HepG2 (cell line): Measurements from ENCODE around the gene SPHK1. TPM values are rescaled to one million over a fixed set of nuclear protein-coding genes. Genes with fewer than 3 reads are reported as not detected.

Source experiments
- ARNTL ChIP-seq: sonication (generic); formaldehyde crosslinking; IDR thresholded peaks from 2 replicates; pipeline ENCODE4 v1.4.0; 2020; ENCODE audit warnings: mild to moderate bottlenecking, missing genetic modification reagents
- CCDC6 ChIP-seq: sonication (generic); formaldehyde crosslinking; IDR thresholded peaks from 2 replicates; pipeline ENCODE4 v1.8.1; 2022; ENCODE audit warnings: mild to moderate bottlenecking, missing genetic modification reagents, moderate library complexity
- HOXA7 ChIP-seq: sonication (generic); formaldehyde crosslinking; IDR thresholded peaks from 2 replicates; pipeline ENCODE4 v1.8.1; 2022; ENCODE audit warnings: mild to moderate bottlenecking, missing genetic modification reagents, moderate library complexity
- JUN ChIP-seq: sonication (generic); formaldehyde crosslinking; IDR thresholded peaks from 2 replicates; pipeline ENCODE4 v1.4.0; 2020; ENCODE audit warnings: mild to moderate bottlenecking, missing genetic modification reagents
- KDM5A ChIP-seq: fragments of 200-600 bp; sonication (generic); IDR thresholded peaks from 2 replicates; pipeline ENCODE4 v1.7.0; 2018; ENCODE audit warnings: antibody characterized with exemption, mild to moderate bottlenecking, low read length, borderline replicate concordance
- LCORL ChIP-seq, 2 experiments: fragments of 450-650 bp in 1 of 2; sonication (generic) in 1 of 2; formaldehyde crosslinking in 1 of 2; IDR thresholded peaks; 2 replicates each; pipeline versions ENCODE4 v1.5.0 to v1.6.1; 2017 to 2020; ENCODE audit warnings: antibody characterized with exemption in 1 of 2, missing genetic modification reagents in 1 of 2
- SPEN ChIP-seq: sonication (generic); formaldehyde crosslinking; IDR thresholded peaks from 2 replicates; pipeline ENCODE4 v1.5.1; 2020; ENCODE audit warnings: low read depth, mild to moderate bottlenecking, missing genetic modification reagents
- TCF12 ChIP-seq, 2 experiments: fragments of 450-650 bp in 1 of 2; sonication (generic) in 1 of 2; formaldehyde crosslinking in 1 of 2; IDR thresholded peaks; 2 replicates each; pipeline versions ENCODE4 v1.6.1 to v1.8.0; 2017 to 2022; ENCODE audit warnings: antibody characterized with exemption in 1 of 2, mild to moderate bottlenecking in 1 of 2, missing genetic modification reagents in 1 of 2, moderate library complexity in 1 of 2
- TGIF2 ChIP-seq: IDR thresholded peaks from 2 replicates; pipeline ENCODE4 v1.6.1; 2016; ENCODE audit warnings: control low read depth, missing compliant biosample characterization
- ZNF205 ChIP-seq: IDR thresholded peaks from 2 replicates; pipeline ENCODE4 v1.6.1; 2018; ENCODE audit warnings: missing biosample characterization, missing genetic modification reagents
- ZNF232 ChIP-seq: sonication (generic); formaldehyde crosslinking; IDR thresholded peaks from 2 replicates; pipeline ENCODE4 v1.4.0; 2020; ENCODE audit warnings: missing genetic modification reagents, borderline replicate concordance
- ZNF510 ChIP-seq: sonication (generic); formaldehyde crosslinking; IDR thresholded peaks from 2 replicates; pipeline ENCODE4 v1.4.0; 2020; ENCODE audit warnings: low read depth, mild to moderate bottlenecking, missing genetic modification reagents
- ZNF724P ChIP-seq: sonication (generic); formaldehyde crosslinking; IDR thresholded peaks from 2 replicates; pipeline ENCODE4 v1.8.0; 2022; ENCODE audit warnings: missing genetic modification reagents, borderline replicate concordance
- polyA plus RNA-seq, 8 experiments: library from polyadenylated mRNA; depleted of rRNA in 3 of 8; stranded (reverse) in 7 of 8; unstranded in 1 of 8; fragments of >200 nt; fragmentation: Illumina TruSeq in 4 of 8; extraction: Trizol in 4 of 8; gene quantifications; 2 replicates each; pipeline versions ENCODE4 v1.2.1 to v1.2.3, GENCODE V29; 2011 to 2016; ENCODE audit warnings: low read depth in 4 of 8, missing spikeins in 1 of 8, mixed read lengths in 1 of 8; ENCODE audit not compliant: insufficient read depth in 1 of 8
- total RNA-seq, 5 experiments: library from RNA; depleted of rRNA; stranded (reverse); fragments of >200 nt; fragmentation: Illumina TruSeq; extraction: Trizol; gene quantifications; 2 replicates each; pipeline ENCODE4 v1.2.3, GENCODE V29; 2016; ENCODE audit warnings: low read depth in 1 of 5
- TF ChIP-seq, protein P1 (sequence below), 2 experiments: sonication (generic) in 1 of 2; formaldehyde crosslinking in 1 of 2; IDR thresholded peaks; 2 replicates each; pipeline versions ENCODE4 v1.6.1 to v1.9.0; 2014 to 2022; ENCODE audit warnings: antibody characterized with exemption in 1 of 2, borderline replicate concordance in 1 of 2, inconsistent platforms in 1 of 2, low read depth in 1 of 2, missing genetic modification reagents in 1 of 2
- TF ChIP-seq, protein P2 (sequence below): sonication (generic); formaldehyde crosslinking; IDR thresholded peaks from 2 replicates; pipeline ENCODE4 v1.5.0; 2020; ENCODE audit warnings: mild to moderate bottlenecking, missing genetic modification reagents
- TF ChIP-seq, protein P3 (sequence below): sonication (generic); formaldehyde crosslinking; IDR thresholded peaks from 2 replicates; pipeline ENCODE4 v1.4.0; 2020; ENCODE audit warnings: missing genetic modification reagents
- TF ChIP-seq, protein P4 (sequence below): sonication (generic); formaldehyde crosslinking; IDR thresholded peaks from 2 replicates; pipeline ENCODE4 v1.5.0; 2020; ENCODE audit warnings: missing genetic modification reagents

Gene SPHK1
- total and polyA plus RNA-seq, 2 of the 13 experiments (the other 11 are each of a cell fraction or from before 2014, with no cell fraction given), result 129 to 160 TPM

DNA sequence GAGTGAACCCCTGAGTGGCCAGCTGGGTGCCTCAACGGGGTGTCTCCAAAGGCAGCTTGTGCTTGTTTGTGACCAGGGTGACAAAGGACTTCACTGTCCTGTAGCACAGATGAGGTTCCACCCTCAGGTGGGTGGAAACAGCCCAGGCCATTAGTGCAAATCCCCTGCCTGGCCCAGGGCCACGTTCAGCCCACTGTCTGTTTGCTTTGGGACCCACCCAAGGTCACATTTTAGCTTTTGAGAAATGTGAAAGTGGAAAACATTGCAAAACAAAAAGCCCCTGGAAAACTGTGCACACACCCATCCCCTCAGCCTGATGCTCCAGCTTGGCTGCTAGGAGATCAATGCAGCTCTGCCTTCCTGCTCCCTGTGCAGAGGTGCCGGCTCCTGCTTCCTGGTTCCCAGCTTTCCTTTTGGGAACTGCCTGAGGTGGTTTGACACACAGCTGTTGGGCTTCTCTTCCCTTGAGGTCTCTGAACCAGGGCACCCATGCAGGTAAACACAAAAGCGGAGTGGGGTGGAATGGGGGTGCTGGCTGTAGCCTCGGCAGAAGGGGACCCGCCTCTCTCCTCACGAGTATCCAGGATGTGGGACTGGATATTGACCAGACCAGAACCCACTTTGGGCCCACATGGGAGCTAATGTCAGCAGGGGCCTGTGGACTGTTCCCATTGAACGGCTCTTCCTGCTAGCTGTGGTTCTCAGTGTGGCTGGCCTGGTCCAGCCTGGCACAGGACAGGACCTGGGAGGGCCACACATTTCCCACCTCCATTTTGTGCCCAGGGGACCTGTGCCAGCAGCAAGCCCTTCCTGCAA is 7.9 kb upstream of the SPHK1 start (continued):
- TF ChIP-seq, protein P1, sequence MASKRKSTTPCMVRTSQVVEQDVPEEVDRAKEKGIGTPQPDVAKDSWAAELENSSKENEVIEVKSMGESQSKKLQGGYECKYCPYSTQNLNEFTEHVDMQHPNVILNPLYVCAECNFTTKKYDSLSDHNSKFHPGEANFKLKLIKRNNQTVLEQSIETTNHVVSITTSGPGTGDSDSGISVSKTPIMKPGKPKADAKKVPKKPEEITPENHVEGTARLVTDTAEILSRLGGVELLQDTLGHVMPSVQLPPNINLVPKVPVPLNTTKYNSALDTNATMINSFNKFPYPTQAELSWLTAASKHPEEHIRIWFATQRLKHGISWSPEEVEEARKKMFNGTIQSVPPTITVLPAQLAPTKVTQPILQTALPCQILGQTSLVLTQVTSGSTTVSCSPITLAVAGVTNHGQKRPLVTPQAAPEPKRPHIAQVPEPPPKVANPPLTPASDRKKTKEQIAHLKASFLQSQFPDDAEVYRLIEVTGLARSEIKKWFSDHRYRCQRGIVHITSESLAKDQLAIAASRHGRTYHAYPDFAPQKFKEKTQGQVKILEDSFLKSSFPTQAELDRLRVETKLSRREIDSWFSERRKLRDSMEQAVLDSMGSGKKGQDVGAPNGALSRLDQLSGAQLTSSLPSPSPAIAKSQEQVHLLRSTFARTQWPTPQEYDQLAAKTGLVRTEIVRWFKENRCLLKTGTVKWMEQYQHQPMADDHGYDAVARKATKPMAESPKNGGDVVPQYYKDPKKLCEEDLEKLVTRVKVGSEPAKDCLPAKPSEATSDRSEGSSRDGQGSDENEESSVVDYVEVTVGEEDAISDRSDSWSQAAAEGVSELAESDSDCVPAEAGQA (IDR thresholded peaks at IDR 0.05; ENCODE audit: low read depth), result 0 out of 2 replicates have a peak, but pooled peaks have one; percentile 50
- TF ChIP-seq, protein P1 (CRISPR knock-in tag; IDR thresholded peaks at IDR 0.05; ENCODE audit: borderline replicate concordance), result peak; percentile 57; the same call in 1 of the 2 replicates
- TF ChIP-seq JUN (no peak), ARNTL (CRISPR knock-in tag) (peak; percentile 85), SPEN (CRISPR knock-in tag) (peak; percentile 40; the same call in 1 of the 2 replicates), ZNF724P (CRISPR knock-in tag) (no peak), CCDC6 (CRISPR knock-in tag) (no peak), HOXA7 (CRISPR knock-in tag) (no peak), ZNF205 (CRISPR knock-in tag) (no peak; the same call in none of the 2 replicates), KDM5A (peak; percentile 56; the same call in 1 of the 2 replicates), LCORL (IDR thresholded peaks at IDR 0.05) (peak; percentile 88), LCORL (CRISPR knock-in tag; IDR thresholded peaks at IDR 0.05) (peak; percentile 100), TGIF2 (CRISPR knock-in tag) (peak; percentile 93), ZNF232 (peak; percentile 56; the same call in 1 of the 2 replicates), ZNF510 (CRISPR knock-in tag) (0 out of 2 replicates have a peak, but pooled peaks have one; percentile 49), TCF12 (IDR thresholded peaks at IDR 0.05) (no peak), TCF12 (CRISPR knock-in tag; IDR thresholded peaks at IDR 0.05) (peak; percentile 93)
- TF ChIP-seq, protein P2, sequence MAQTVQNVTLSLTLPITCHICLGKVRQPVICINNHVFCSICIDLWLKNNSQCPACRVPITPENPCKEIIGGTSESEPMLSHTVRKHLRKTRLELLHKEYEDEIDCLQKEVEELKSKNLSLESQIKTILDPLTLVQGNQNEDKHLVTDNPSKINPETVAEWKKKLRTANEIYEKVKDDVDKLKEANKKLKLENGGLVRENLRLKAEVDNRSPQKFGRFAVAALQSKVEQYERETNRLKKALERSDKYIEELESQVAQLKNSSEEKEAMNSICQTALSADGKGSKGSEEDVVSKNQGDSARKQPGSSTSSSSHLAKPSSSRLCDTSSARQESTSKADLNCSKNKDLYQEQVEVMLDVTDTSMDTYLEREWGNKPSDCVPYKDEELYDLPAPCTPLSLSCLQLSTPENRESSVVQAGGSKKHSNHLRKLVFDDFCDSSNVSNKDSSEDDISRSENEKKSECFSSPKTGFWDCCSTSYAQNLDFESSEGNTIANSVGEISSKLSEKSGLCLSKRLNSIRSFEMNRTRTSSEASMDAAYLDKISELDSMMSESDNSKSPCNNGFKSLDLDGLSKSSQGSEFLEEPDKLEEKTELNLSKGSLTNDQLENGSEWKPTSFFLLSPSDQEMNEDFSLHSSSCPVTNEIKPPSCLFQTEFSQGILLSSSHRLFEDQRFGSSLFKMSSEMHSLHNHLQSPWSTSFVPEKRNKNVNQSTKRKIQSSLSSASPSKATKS (CRISPR knock-in tag), result peak; percentile 89; the same call in 1 of the 2 replicates
- TF ChIP-seq, protein P3, sequence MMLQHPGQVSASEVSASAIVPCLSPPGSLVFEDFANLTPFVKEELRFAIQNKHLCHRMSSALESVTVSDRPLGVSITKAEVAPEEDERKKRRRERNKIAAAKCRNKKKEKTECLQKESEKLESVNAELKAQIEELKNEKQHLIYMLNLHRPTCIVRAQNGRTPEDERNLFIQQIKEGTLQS (CRISPR knock-in tag), result peak; percentile 19; the same call in 1 of the 2 replicates
- TF ChIP-seq, protein P4, sequence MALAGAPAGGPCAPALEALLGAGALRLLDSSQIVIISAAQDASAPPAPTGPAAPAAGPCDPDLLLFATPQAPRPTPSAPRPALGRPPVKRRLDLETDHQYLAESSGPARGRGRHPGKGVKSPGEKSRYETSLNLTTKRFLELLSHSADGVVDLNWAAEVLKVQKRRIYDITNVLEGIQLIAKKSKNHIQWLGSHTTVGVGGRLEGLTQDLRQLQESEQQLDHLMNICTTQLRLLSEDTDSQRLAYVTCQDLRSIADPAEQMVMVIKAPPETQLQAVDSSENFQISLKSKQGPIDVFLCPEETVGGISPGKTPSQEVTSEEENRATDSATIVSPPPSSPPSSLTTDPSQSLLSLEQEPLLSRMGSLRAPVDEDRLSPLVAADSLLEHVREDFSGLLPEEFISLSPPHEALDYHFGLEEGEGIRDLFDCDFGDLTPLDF, result peak; percentile 65; the same call in 1 of the 2 replicates
